ENCODE measurements around the gene TRIM71.

TRIM71 gene

GRCh38 chr3:32865383-32865782 is 47.6 kb downstream of the TRIM71 start:
- H3K27me3 ChIP-seq (ENCODE audit: insufficient read depth, poor library complexity, severe bottlenecking) = no peaks in the 10 kb centered on the region
- H3K27ac ChIP-seq (replicated peaks) = no peak overlapping the region
- DNase-seq (ENCODE audit: low read depth in 1 of 2, low spot score in 1 of 2) = no peak
- H3K4me3 ChIP-seq (replicated peaks; ENCODE audit: insufficient read depth, low read length) = no peak overlapping the region
- no peak for TF ChIP-seq SPI1 (IDR thresholded peaks at IDR 0.05; ENCODE audit: borderline replicate concordance, low read depth)
- no peak for TF ChIP-seq CTCF (IDR thresholded peaks at IDR 0.05; ENCODE audit: insufficient read depth, low read length)
- TF ChIP-seq POLR2AphosphoS5 (IDR thresholded peaks at IDR 0.05; ENCODE audit: low read depth) = no peak
- TF ChIP-seq GABPA (IDR thresholded peaks at IDR 0.05; ENCODE audit: low read depth) = no peak
- TF ChIP-seq, protein P1, sequence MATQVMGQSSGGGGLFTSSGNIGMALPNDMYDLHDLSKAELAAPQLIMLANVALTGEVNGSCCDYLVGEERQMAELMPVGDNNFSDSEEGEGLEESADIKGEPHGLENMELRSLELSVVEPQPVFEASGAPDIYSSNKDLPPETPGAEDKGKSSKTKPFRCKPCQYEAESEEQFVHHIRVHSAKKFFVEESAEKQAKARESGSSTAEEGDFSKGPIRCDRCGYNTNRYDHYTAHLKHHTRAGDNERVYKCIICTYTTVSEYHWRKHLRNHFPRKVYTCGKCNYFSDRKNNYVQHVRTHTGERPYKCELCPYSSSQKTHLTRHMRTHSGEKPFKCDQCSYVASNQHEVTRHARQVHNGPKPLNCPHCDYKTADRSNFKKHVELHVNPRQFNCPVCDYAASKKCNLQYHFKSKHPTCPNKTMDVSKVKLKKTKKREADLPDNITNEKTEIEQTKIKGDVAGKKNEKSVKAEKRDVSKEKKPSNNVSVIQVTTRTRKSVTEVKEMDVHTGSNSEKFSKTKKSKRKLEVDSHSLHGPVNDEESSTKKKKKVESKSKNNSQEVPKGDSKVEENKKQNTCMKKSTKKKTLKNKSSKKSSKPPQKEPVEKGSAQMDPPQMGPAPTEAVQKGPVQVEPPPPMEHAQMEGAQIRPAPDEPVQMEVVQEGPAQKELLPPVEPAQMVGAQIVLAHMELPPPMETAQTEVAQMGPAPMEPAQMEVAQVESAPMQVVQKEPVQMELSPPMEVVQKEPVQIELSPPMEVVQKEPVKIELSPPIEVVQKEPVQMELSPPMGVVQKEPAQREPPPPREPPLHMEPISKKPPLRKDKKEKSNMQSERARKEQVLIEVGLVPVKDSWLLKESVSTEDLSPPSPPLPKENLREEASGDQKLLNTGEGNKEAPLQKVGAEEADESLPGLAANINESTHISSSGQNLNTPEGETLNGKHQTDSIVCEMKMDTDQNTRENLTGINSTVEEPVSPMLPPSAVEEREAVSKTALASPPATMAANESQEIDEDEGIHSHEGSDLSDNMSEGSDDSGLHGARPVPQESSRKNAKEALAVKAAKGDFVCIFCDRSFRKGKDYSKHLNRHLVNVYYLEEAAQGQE (IDR thresholded peaks at IDR 0.05; ENCODE audit: insufficient replicate concordance, low read depth) = no peak

DNA sequence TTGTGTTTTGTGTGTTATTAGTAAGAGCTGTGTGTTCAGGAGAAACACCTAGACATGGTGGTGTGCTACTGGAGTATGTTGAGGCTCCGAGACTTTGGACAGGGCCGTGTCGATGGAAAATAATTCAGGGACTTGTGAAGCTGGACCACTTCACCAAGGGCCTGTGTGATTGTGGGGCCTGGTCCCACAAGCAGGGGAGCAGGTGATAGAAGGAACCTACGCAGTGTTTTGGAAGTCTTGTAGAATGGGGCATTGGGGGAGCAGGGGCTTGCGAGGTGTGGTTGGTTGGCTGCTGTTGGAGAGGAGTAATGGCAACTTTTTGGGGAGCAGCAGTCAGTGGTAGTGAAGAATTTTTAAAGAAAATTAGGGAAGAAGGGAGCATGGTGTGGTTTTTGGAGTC is 48.7 kb downstream of the TRIM71 start:
- no peaks in the 10 kb centered on the region for H3K27me3 ChIP-seq (ENCODE audit: insufficient read depth, poor library complexity, severe bottlenecking)
- no peak overlapping the region for H3K4me3 ChIP-seq (replicated peaks; ENCODE audit: insufficient read depth, low read length)
- no peak for TF ChIP-seq GABPA (IDR thresholded peaks at IDR 0.05; ENCODE audit: low read depth)
- no peak for TF ChIP-seq POLR2AphosphoS5 (IDR thresholded peaks at IDR 0.05; ENCODE audit: low read depth)
- TF ChIP-seq, protein P1 (IDR thresholded peaks at IDR 0.05; ENCODE audit: insufficient replicate concordance, low read depth) = no peak
- DNase-seq (ENCODE audit: low read depth in 1 of 2, low spot score in 1 of 2) = no peak
- H3K27ac ChIP-seq (replicated peaks) = no peak overlapping the region

DNA sequence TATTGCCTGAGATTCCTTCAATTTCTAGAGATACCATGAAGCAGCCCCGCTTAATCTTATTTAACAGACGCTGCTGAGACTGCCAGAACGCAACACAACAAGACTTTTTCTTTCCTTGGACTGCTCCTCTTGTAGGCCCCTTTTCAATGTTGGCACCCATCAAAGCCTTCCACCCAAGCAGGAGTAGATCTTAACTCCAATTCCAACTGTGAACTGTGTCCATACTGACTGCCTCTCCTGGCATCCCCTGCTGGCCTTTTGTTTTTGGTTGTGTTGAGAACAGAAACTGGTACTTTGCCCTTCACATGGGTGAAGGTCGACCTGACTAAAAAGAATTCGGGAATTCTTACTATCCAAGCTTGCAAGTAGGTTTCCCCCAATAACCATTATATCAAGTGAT is 50.2 kb downstream of the TRIM71 start:
- no peak for TF ChIP-seq CTCF (IDR thresholded peaks at IDR 0.05; ENCODE audit: insufficient read depth, low read length)
- TF ChIP-seq, protein P1 (IDR thresholded peaks at IDR 0.05; ENCODE audit: insufficient replicate concordance, low read depth) = no peak
- TF ChIP-seq POLR2AphosphoS5 (IDR thresholded peaks at IDR 0.05; ENCODE audit: low read depth) = no peak
- TF ChIP-seq GABPA (IDR thresholded peaks at IDR 0.05; ENCODE audit: low read depth) = no peak
- TF ChIP-seq SPI1 (IDR thresholded peaks at IDR 0.05; ENCODE audit: borderline replicate concordance, low read depth) = no peak
- Histone ChIP-seq H3K27ac (replicated peaks) (no peak overlapping the region), H3K27me3 (ENCODE audit: insufficient read depth, poor library complexity, severe bottlenecking) (no peaks in the 10 kb centered on the region), H3K4me3 (replicated peaks; ENCODE audit: insufficient read depth, low read length) (no peak overlapping the region)
- DNase-seq (ENCODE audit: low read depth in 1 of 2, low spot score in 1 of 2) = no peak

Data from HL-60 (cell line).